22Rv1 (cell line): ENCODE measurements around the gene C5orf47.

ENCODE experiments used
- H3K27ac ChIP-seq: fragments of 450-650 bp; 2 replicates; pipeline ENCODE4 v1.5.1; 2017
- ZFX ChIP-seq: fragments of 450-650 bp; IDR thresholded peaks from 2 replicates; pipeline ENCODE4 v1.6.1; 2017; ENCODE audit warnings: antibody characterized with exemption, borderline replicate concordance
- TF ChIP-seq, protein P1 (sequence below): fragments of 450-650 bp; IDR thresholded peaks from 2 replicates; pipeline ENCODE4 v1.5.1; 2017; ENCODE audit warnings: mild to moderate bottlenecking

C5orf47 gene, protein sequence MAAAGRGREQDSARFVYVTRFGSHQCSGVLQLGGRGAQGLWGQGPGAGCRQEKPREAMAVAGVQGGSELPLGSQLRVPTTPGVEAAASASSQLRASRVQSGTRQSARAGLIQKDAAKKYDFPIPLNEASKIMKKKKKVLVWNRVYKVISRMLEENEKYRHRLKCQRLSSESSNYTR

DNA sequence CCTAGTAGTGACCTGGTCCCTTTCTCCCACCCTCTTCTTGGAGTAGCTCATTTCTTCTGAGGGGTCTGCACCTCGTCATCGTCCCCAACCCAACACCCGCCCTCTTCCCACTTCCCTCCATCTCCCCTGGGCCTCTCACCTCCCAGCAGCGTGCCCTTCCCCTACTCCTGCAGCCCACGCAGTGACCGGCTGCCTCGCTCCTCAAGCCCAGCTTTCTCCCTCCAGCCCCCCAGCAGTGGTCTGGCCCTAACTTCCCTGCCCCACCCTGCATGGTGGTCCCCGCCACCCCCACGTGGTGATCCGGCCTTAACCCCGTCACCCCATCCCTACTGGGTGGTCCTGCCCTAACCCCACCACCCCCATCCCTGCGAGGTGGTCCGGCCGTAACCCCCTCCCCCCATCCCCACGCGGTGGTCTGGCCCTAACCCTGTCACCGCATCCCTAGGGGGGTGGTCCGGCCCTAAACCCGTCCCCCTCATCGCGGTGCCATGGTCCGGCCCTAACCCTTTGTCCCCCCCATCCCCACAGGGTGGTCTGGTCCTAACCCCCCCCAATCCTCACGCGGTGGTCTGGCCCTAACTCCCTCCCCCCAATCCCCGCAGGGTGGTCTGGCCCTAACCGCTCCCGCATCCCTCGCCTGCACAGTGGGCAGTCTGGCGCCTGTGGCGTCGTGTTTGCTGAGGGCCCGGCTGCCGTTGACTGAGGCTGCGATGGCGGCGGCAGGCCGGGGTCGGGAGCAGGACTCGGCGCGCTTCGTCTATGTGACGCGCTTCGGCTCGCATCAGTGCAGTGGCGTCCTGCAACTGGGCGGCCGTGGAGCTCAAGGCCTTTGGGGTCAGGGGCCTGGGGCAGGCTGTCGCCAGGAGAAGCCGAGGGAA lies at the start of gene C5orf47:
Gene C5orf47 (plus strand): TSS at position 617 of the 878 bp plus-strand sequence. CDS start 94 bp downstream, at position 711.
- no peak for TF ChIP-seq ZFX
- TF ChIP-seq, protein P1, sequence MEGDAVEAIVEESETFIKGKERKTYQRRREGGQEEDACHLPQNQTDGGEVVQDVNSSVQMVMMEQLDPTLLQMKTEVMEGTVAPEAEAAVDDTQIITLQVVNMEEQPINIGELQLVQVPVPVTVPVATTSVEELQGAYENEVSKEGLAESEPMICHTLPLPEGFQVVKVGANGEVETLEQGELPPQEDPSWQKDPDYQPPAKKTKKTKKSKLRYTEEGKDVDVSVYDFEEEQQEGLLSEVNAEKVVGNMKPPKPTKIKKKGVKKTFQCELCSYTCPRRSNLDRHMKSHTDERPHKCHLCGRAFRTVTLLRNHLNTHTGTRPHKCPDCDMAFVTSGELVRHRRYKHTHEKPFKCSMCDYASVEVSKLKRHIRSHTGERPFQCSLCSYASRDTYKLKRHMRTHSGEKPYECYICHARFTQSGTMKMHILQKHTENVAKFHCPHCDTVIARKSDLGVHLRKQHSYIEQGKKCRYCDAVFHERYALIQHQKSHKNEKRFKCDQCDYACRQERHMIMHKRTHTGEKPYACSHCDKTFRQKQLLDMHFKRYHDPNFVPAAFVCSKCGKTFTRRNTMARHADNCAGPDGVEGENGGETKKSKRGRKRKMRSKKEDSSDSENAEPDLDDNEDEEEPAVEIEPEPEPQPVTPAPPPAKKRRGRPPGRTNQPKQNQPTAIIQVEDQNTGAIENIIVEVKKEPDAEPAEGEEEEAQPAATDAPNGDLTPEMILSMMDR, result no peak
- H3K27ac ChIP-seq, result no peak within 1 kb of the TSS

- TF ChIP-seq, protein P1, result no peak
- no peak for TF ChIP-seq ZFX
These were observed 48.7 kb upstream of the C5orf47 start for GRCh38 chr5:173940269-173940668.

GRCh38 chr5:173941102-173941501 lies 47.9 kb upstream of the C5orf47 start:
- TF ChIP-seq, protein P1, result no peak
- TF ChIP-seq ZFX, result no peak

More at GRCh38 chr5:173940269-173940668, 48.7 kb upstream of the C5orf47 start:
- H3K27ac ChIP-seq, result no peak overlapping the region

DNA sequence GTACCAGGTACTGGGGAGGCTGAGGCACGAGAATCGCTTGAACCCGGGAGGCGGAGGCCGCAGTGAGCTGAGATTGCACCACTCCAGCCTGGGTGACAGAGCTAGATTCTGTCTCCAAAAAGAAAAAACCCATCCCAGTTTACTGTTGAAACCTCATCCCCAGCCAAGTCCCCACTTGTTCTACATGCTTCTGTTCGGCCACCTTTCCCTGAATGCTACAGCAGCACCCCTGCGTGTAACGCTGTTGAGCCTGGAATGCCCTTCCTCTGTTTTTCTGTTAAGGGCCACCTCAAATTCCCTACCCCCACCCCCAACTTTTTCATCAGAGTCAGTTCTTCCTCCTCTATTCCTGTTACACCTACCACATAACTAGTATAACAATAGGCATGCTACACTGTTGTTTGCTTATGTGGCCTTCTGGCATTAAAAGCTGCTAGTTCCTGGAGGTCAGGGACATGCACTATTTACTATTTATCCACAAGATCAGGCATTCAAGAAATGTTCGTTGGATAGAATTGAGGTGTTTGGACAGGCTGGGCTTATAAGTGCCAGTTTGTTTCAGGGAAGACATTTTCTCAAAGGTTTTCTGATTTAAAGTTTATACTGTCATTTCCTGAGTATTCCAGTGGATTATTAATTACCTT lies 47.1 kb upstream of the C5orf47 start:
- no peak overlapping the region for H3K27ac ChIP-seq
- TF ChIP-seq, protein P1, result no peak
- TF ChIP-seq ZFX, result no peak

More at GRCh38 chr5:173941102-173941501, 47.9 kb upstream of the C5orf47 start:
- H3K27ac ChIP-seq, result no peak overlapping the region

- no peak overlapping the region for H3K27ac ChIP-seq
- no peak for TF ChIP-seq ZFX
- TF ChIP-seq, protein P1, result no peak
These were observed 44.5 kb upstream of the C5orf47 start for GRCh38 chr5:173944511-173944910.

DNA sequence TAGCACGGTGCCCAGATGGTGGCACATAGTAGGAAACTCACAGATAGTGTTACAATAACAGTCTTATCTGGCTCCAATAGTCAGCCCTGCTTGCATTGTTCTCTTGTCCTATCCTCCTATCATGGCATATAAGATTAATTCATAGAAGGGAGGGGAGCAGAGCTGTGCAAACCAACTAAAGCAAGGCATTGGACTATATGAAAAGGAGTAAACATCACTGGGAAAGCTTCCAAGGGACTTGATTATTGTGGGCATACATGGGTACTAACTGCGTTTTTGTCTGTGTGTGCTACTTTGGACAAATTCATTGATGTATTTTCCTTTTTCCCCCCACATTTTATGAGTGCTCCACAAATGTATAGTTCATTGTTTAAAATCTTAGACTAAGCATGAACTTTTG lies 43.8 kb upstream of the C5orf47 start:
- no peak overlapping the region for H3K27ac ChIP-seq
- no peak for TF ChIP-seq ZFX
- TF ChIP-seq, protein P1, result no peak

- H3K27ac ChIP-seq, result no peak overlapping the region
- TF ChIP-seq, protein P1, result no peak
These were observed 42.6 kb upstream of the C5orf47 start for GRCh38 chr5:173946323-173946722.
